Measurements from ENCODE around the gene CTNNBIP1. TPM values are rescaled to one million over a fixed set of nuclear protein-coding genes. Genes with fewer than 3 reads are reported as not detected.

The CTNNBIP1 gene
- total and polyA plus RNA-seq, 2 of the 8 experiments (the other 6 are each of a cell fraction or from before 2014, with no cell fraction given), result 40.9 to 46.6 TPM

- TF ChIP-seq GABPA (IDR thresholded peaks at IDR 0.05; ENCODE audit: borderline replicate concordance, insufficient read depth, low read length) (no peak), SAP30 (IDR thresholded peaks at IDR 0.05; ENCODE audit: insufficient read depth, insufficient replicate concordance, low read length) (no peak), CTBP2 (IDR thresholded peaks at IDR 0.05; ENCODE audit: borderline replicate concordance, insufficient read depth, insufficient read length, low read length) (no peak), EP300 (IDR thresholded peaks at IDR 0.05; ENCODE audit: borderline replicate concordance in 1 of 2, low read depth in 2 of 2, low read length in 2 of 2) (no peak)
Measured at GRCh38 chr1:9868244-9868590, 41.9 kb downstream of the CTNNBIP1 start (continued).
